ENCODE data around the gene EIF4EBP2.

The EIF4EBP2 gene

DNA sequence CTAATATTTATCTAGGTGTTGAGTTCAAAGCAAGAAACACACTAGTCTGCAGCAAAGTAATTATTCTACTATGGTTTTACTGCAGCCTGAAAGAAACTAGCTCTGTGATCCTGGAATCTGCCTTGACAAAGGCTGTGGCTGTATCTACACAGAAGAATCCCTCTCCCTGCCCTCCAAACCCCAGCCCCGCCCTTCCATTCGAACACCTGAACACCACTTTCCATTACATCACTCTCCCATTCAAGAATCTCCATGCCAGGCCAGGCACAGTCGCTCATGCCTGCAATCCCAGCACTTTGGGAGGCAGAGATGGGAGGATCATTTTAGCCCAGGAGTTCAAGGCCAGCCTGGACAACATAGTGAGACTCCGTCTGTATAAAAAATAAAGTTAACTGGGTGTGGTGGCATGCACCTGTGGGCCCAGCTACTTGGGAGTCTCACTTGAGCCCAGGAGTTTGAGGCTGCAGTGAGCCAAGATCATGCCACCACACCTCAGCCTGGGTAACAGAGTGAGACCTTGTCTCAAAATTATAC, 44.9 kb upstream of the EIF4EBP2 start:
- no peaks in the 10 kb centered on the region for H3K27me3 ChIP-seq (ENCODE audit: insufficient read depth, low read length, poor library complexity)
- no peak overlapping the region for H4K8ac ChIP-seq (ENCODE audit: low read depth, low read length)
- no peak overlapping the region for H3K18ac ChIP-seq (ENCODE audit: low read length)
- no peak overlapping the region for H4K5ac ChIP-seq (ENCODE audit: low read length)
- H3K4me2 ChIP-seq (ENCODE audit: low read length): no peak overlapping the region
- H3K23ac ChIP-seq (ENCODE audit: low read length): no peak overlapping the region
- no peak overlapping the region for H3K4ac ChIP-seq (ENCODE audit: low read depth, low read length)
- no peak overlapping the region for H3K56ac ChIP-seq (ENCODE audit: low read length)
- H3K27ac ChIP-seq (ENCODE audit: low read depth, low read length): no peak overlapping the region
- no CpG with 5 or more reads among the region's 4 CpGs for WGBS (ENCODE audit: extremely low coverage, insufficient coverage, low lambda C conversion rate)
- H2AK5ac ChIP-seq (ENCODE audit: low read length): no peak overlapping the region
- no peak overlapping the region for H2BK5ac ChIP-seq (ENCODE audit: low read length)
- no peak overlapping the region for H2BK120ac ChIP-seq (ENCODE audit: low read depth, low read length)
- DNase-seq: no peak
- H2BK15ac ChIP-seq (replicated peaks; ENCODE audit: low read depth): no peak overlapping the region
- no peaks in the 10 kb centered on the region for H3K79me2 ChIP-seq (ENCODE audit: control insufficient read depth, insufficient read depth, low read length)
- H3K36me3 ChIP-seq (ENCODE audit: control insufficient read depth, insufficient read depth, low read length): no peaks in the 10 kb centered on the region
- no peaks in the 10 kb centered on the region for H3K79me1 ChIP-seq (ENCODE audit: low read length)
- H3K4me3 ChIP-seq (ENCODE audit: low read length): no peak overlapping the region
- no peak overlapping the region for H3K9ac ChIP-seq (ENCODE audit: low read length)
- H3K4me1 ChIP-seq (ENCODE audit: control insufficient read depth, low read depth, low read length): no peaks in the 10 kb centered on the region

DNA sequence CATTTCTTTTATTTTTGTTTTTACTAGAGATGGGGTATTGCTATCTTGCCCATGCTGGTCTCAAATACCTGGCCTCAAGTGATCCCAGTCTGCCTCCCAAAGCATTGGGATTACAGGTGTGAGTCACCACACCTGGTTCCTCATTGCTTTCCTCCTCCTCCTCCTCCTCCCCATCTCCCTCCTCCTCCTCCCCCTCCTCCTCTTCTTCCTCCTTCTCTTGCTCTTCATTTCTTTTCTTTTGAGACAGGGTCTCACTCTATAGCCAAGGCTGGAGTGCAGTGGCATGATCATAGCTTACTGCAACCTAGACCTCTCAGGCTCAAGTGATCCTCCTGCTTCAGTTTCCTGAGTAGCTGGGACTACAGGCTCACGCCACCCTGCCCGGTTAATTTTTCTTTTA, 43.7 kb upstream of the EIF4EBP2 start:
- H4K8ac ChIP-seq (ENCODE audit: low read depth, low read length): no peak overlapping the region
- no peak overlapping the region for H4K5ac ChIP-seq (ENCODE audit: low read length)
- H3K23ac ChIP-seq (ENCODE audit: low read length): no peak overlapping the region
- no peaks in the 10 kb centered on the region for H3K79me2 ChIP-seq (ENCODE audit: control insufficient read depth, insufficient read depth, low read length)
- H3K4me2 ChIP-seq (ENCODE audit: low read length): no peak overlapping the region
- H3K27ac ChIP-seq (ENCODE audit: low read depth, low read length): no peak overlapping the region
- H3K18ac ChIP-seq (ENCODE audit: low read length): no peak overlapping the region
- no peak overlapping the region for H3K9ac ChIP-seq (ENCODE audit: low read length)
- no peaks in the 10 kb centered on the region for H3K27me3 ChIP-seq (ENCODE audit: insufficient read depth, low read length, poor library complexity)
- no peaks in the 10 kb centered on the region for H3K4me1 ChIP-seq (ENCODE audit: control insufficient read depth, low read depth, low read length)
- no peak overlapping the region for H3K56ac ChIP-seq (ENCODE audit: low read length)
- H3K36me3 ChIP-seq (ENCODE audit: control insufficient read depth, insufficient read depth, low read length): no peaks in the 10 kb centered on the region
- H3K79me1 ChIP-seq (ENCODE audit: low read length): no peaks in the 10 kb centered on the region
- no peak overlapping the region for H3K4me3 ChIP-seq (ENCODE audit: low read length)
- H2AK5ac ChIP-seq (ENCODE audit: low read length): no peak overlapping the region
- no peak overlapping the region for H2BK15ac ChIP-seq (replicated peaks; ENCODE audit: low read depth)
- H2BK5ac ChIP-seq (ENCODE audit: low read length): no peak overlapping the region
- WGBS (ENCODE audit: extremely low coverage, insufficient coverage, low lambda C conversion rate): no CpG with 5 or more reads among the region's 2 CpGs
- no peak overlapping the region for H3K4ac ChIP-seq (ENCODE audit: low read depth, low read length)
- no peak for DNase-seq
- H2BK120ac ChIP-seq (ENCODE audit: low read depth, low read length): no peak overlapping the region

DNA sequence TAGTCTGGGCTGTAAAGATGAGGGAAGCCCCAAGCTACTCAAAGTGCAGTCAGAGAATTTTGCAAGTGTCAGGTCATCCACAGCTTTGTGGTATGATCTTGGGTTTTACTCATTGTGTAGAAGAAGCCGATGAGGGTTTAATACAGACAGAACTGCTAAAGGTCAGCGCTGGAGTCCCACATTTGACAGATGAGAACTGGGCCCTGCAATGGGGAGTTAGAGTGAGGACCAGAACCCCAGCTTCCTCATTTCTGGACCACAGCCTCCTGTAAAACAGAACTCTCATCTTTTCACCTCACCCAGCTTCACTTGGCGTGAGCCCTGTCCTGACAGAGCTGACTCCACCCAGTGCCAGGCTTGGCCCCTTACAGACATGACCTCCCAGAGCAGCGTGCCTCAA, 41.6 kb upstream of the EIF4EBP2 start:
- no peaks in the 10 kb centered on the region for H3K4me1 ChIP-seq (ENCODE audit: control insufficient read depth, low read depth, low read length)
- no peak overlapping the region for H3K27ac ChIP-seq (ENCODE audit: low read depth, low read length)
- H3K79me2 ChIP-seq (ENCODE audit: control insufficient read depth, insufficient read depth, low read length): no peaks in the 10 kb centered on the region
- no peak overlapping the region for H2BK15ac ChIP-seq (replicated peaks; ENCODE audit: low read depth)
- no peak overlapping the region for H4K5ac ChIP-seq (ENCODE audit: low read length)
- no CpG with 5 or more reads among the region's 4 CpGs for WGBS (ENCODE audit: extremely low coverage, insufficient coverage, low lambda C conversion rate)
- no peak for DNase-seq
- H3K36me3 ChIP-seq (ENCODE audit: control insufficient read depth, insufficient read depth, low read length): no peaks in the 10 kb centered on the region
- no peak overlapping the region for H3K56ac ChIP-seq (ENCODE audit: low read length)
- no peak overlapping the region for H3K4me3 ChIP-seq (ENCODE audit: low read length)
- no peaks in the 10 kb centered on the region for H3K27me3 ChIP-seq (ENCODE audit: insufficient read depth, low read length, poor library complexity)
- H4K8ac ChIP-seq (ENCODE audit: low read depth, low read length): no peak overlapping the region
- H3K18ac ChIP-seq (ENCODE audit: low read length): no peak overlapping the region
- no peak overlapping the region for H3K9ac ChIP-seq (ENCODE audit: low read length)
- no peak overlapping the region for H2BK5ac ChIP-seq (ENCODE audit: low read length)
- H2AK5ac ChIP-seq (ENCODE audit: low read length): no peak overlapping the region
- no peak overlapping the region for H3K4me2 ChIP-seq (ENCODE audit: low read length)
- H2BK120ac ChIP-seq (ENCODE audit: low read depth, low read length): no peak overlapping the region
- H3K23ac ChIP-seq (ENCODE audit: low read length): no peak overlapping the region
- H3K79me1 ChIP-seq (ENCODE audit: low read length): no peaks in the 10 kb centered on the region
- no peak overlapping the region for H3K4ac ChIP-seq (ENCODE audit: low read depth, low read length)

DNA sequence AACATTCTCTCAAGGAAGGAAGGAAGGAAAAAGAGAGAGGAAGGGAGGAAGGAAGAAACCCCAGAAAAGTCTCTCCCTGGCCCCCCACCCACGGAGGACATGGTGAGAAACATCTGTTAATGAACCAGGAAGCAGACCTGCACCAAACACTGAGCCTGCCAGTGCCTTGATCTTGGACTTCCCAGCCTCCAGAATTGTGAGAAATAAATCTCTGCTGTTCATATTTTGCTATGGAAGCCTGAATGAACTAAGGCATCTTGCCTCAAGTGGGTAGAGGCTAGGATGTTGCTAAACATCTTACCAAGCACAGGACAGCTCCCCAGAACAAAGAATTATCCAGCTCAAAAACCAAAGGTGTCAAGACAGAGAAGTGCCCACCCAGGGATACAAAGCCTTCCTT, 40.7 kb upstream of the EIF4EBP2 start:
- H3K79me1 ChIP-seq (ENCODE audit: low read length): no peaks in the 10 kb centered on the region

DNA sequence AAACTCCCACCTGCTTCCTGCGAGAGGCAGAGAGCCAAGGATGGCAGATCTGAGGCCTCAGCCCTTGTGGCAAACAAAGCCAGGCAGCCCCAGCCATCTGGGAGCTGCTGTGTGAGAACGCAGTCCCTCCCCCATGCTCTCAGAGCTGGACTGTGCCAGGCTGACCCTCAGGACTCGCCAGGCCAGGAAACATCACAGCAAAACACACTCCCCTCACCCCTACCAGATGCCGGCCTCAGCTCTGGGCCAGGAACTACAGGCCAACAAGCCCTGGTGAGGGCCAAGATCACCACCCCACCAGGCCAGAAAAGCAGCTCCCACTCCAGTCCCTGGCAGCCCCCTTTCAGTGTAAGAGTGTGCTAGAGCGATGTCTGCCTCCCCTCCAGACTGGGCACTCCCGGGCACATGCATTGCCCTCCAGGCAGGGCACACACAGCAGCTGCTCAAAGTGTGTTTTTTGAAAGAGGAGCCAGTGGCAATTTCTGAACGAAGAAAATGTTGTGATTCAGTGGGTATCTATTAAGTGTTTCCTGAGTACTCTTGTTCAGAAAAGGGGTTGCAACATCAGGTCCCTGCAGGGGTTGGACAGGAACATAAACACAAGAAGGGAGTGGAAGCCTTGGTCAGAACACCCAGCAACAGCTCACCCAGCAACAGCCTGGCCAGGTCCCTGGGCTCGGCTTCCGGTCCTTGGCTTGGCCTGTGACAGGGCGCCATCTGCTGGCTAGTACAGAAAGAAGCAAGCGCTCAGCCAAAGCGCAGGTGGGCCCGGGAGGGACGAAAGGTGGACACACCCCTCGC, 39.8 kb upstream of the EIF4EBP2 start:
- no peak overlapping the region for H2AK5ac ChIP-seq (ENCODE audit: low read length)
- peak; percentile 91 for DNase-seq
- H3K4me2 ChIP-seq (ENCODE audit: low read length): no peak overlapping the region
- WGBS (ENCODE audit: extremely low coverage, insufficient coverage, low lambda C conversion rate): no CpG with 5 or more reads among the region's 15 CpGs
- H3K4me3 ChIP-seq (ENCODE audit: low read length): no peak overlapping the region
- no peaks in the 10 kb centered on the region for H3K36me3 ChIP-seq (ENCODE audit: control insufficient read depth, insufficient read depth, low read length)
- H3K18ac ChIP-seq (ENCODE audit: low read length): no peak overlapping the region
- no peaks in the 10 kb centered on the region for H3K27me3 ChIP-seq (ENCODE audit: insufficient read depth, low read length, poor library complexity)
- H3K79me1 ChIP-seq (ENCODE audit: low read length): no peaks in the 10 kb centered on the region
- no peak overlapping the region for H3K27ac ChIP-seq (ENCODE audit: low read depth, low read length)
- H4K8ac ChIP-seq (ENCODE audit: low read depth, low read length): no peak overlapping the region
- H3K23ac ChIP-seq (ENCODE audit: low read length): no peak overlapping the region
- no peak overlapping the region for H2BK120ac ChIP-seq (ENCODE audit: low read depth, low read length)
- peak overlapping the region; percentile 30 for H3K56ac ChIP-seq (ENCODE audit: low read length)
- no peaks in the 10 kb centered on the region for H3K4me1 ChIP-seq (ENCODE audit: control insufficient read depth, low read depth, low read length)
- no peaks in the 10 kb centered on the region for H3K79me2 ChIP-seq (ENCODE audit: control insufficient read depth, insufficient read depth, low read length)
- H3K9ac ChIP-seq (ENCODE audit: low read length): peak overlapping the region; percentile 21
- H2BK5ac ChIP-seq (ENCODE audit: low read length): no peak overlapping the region
- no peak overlapping the region for H4K5ac ChIP-seq (ENCODE audit: low read length)
- no peak overlapping the region for H2BK15ac ChIP-seq (replicated peaks; ENCODE audit: low read depth)
- H3K4ac ChIP-seq (ENCODE audit: low read depth, low read length): no peak overlapping the region

More for the DNA sequence above, 40.7 kb upstream of the EIF4EBP2 start:
- Histone ChIP-seq H3K9ac (ENCODE audit: low read length) (no peak overlapping the region), H3K27me3 (ENCODE audit: insufficient read depth, low read length, poor library complexity) (no peaks in the 10 kb centered on the region), H2BK15ac (replicated peaks; ENCODE audit: low read depth) (no peak overlapping the region), H3K56ac (ENCODE audit: low read length) (no peak overlapping the region), H4K8ac (ENCODE audit: low read depth, low read length) (no peak overlapping the region), H3K4me1 (ENCODE audit: control insufficient read depth, low read depth, low read length) (no peaks in the 10 kb centered on the region), H2BK5ac (ENCODE audit: low read length) (no peak overlapping the region), H4K5ac (ENCODE audit: low read length) (no peak overlapping the region), H2BK120ac (ENCODE audit: low read depth, low read length) (no peak overlapping the region), H3K36me3 (ENCODE audit: control insufficient read depth, insufficient read depth, low read length) (no peaks in the 10 kb centered on the region), H3K79me2 (ENCODE audit: control insufficient read depth, insufficient read depth, low read length) (no peaks in the 10 kb centered on the region), H3K27ac (ENCODE audit: low read depth, low read length) (no peak overlapping the region), H3K4ac (ENCODE audit: low read depth, low read length) (no peak overlapping the region), H3K4me2 (ENCODE audit: low read length) (no peak overlapping the region), H3K18ac (ENCODE audit: low read length) (no peak overlapping the region), H3K23ac (ENCODE audit: low read length) (no peak overlapping the region), H2AK5ac (ENCODE audit: low read length) (no peak overlapping the region), H3K4me3 (ENCODE audit: low read length) (no peak overlapping the region)
- WGBS (ENCODE audit: extremely low coverage, insufficient coverage, low lambda C conversion rate): no CpG with 5 or more reads among the region's 1 CpG
- DNase-seq: no peak

DNA sequence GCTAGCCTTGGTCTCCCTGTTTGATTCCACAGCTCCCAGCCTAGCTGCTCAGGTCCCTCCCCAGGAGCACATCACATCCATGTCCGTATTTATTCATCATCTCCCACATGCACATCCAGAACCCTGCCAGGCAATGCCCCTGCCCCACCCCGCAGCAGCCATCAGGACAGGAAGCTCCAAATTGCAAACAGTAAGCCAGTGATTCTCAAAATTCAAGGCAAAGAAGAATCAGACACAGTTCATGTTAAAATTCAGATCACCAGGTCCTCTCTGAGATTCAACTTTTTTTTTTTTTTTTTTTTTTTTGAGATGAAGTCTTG, 39.2 kb upstream of the EIF4EBP2 start:
- H3K79me1 ChIP-seq (ENCODE audit: low read length): no peaks in the 10 kb centered on the region
- no peak overlapping the region for H4K8ac ChIP-seq (ENCODE audit: low read depth, low read length)
- H3K4ac ChIP-seq (ENCODE audit: low read depth, low read length): no peak overlapping the region
- H2BK120ac ChIP-seq (ENCODE audit: low read depth, low read length): no peak overlapping the region
- WGBS (ENCODE audit: extremely low coverage, insufficient coverage, low lambda C conversion rate): no CpG with 5 or more reads among the region's 2 CpGs
- no peaks in the 10 kb centered on the region for H3K4me1 ChIP-seq (ENCODE audit: control insufficient read depth, low read depth, low read length)
- H3K27me3 ChIP-seq (ENCODE audit: insufficient read depth, low read length, poor library complexity): no peaks in the 10 kb centered on the region
- H3K4me3 ChIP-seq (ENCODE audit: low read length): no peak overlapping the region
- H3K79me2 ChIP-seq (ENCODE audit: control insufficient read depth, insufficient read depth, low read length): no peaks in the 10 kb centered on the region
- no peak overlapping the region for H3K23ac ChIP-seq (ENCODE audit: low read length)
- H4K5ac ChIP-seq (ENCODE audit: low read length): no peak overlapping the region
- no peak overlapping the region for H3K9ac ChIP-seq (ENCODE audit: low read length)
- no peak overlapping the region for H3K4me2 ChIP-seq (ENCODE audit: low read length)
- no peak overlapping the region for H3K56ac ChIP-seq (ENCODE audit: low read length)
- no peak overlapping the region for H2AK5ac ChIP-seq (ENCODE audit: low read length)
- no peak overlapping the region for H2BK5ac ChIP-seq (ENCODE audit: low read length)
- no peak overlapping the region for H3K27ac ChIP-seq (ENCODE audit: low read depth, low read length)
- DNase-seq: no peak
- H3K18ac ChIP-seq (ENCODE audit: low read length): no peak overlapping the region
- H3K36me3 ChIP-seq (ENCODE audit: control insufficient read depth, insufficient read depth, low read length): no peaks in the 10 kb centered on the region
- no peak overlapping the region for H2BK15ac ChIP-seq (replicated peaks; ENCODE audit: low read depth)

All from mesendoderm (in vitro differentiated cells).